Measurements from ENCODE around the gene SFTPA2. TPM values are rescaled to one million over a fixed set of nuclear protein-coding genes. Genes with fewer than 3 reads are reported as not detected.
"Not testable (repeated sequence)": the region's sequence is repeated elsewhere in the genome, so short reads cannot be mapped to it uniquely, and the experiment has no call there.

Gene SFTPA2
- total RNA-seq, 1 donor from 2014 or later = not detected

GRCh38 chr10:79563426-79563825 lies 3.2 kb upstream of the SFTPA2 start:
- no peak for DNase-seq (ENCODE audit: low spot score in 2 of 2)
- Histone ChIP-seq H3K27me3 (no peaks in the 10 kb centered on the region), H3K36me3 (no peaks in the 10 kb centered on the region), H3K4me3 (no peak overlapping the region), H3K27ac (no peak overlapping the region), H3K9me3 (no peaks in the 10 kb centered on the region), H3K4me1 (no peaks in the 10 kb centered on the region)
- no peak for TF ChIP-seq CTCF (IDR thresholded peaks at IDR 0.05)
- intact Hi-C loops (cut with DNase I) = no loop called here

DNA sequence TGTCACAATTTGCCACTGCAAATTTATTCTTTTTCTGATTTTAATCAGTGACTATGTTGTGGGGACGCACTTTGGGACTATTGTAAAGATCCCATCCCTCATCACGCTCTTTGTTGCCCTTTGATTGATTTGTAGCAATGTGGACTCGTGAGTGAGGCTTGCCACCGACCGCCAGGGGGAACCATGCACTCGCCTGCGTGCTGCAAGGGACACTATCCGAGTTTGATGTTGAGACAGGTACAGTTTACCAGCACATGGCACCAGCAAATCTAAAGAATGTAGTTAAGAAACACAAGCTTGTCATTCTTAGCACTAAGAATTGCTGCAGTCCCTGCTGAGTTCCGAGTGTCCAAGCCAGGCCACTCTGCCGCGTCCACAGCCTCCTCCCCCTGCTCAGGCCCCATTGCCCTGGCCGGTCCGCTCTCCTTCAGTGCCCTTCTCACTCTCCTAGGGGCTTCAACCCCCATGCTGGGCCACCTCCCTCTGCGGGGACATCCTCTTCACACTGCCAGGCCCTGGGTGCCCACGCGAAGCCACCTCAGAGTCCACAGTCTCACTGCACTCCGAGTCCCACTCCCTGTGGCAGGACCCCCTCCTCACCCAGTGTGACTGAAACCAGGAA lies 2.0 kb upstream of the SFTPA2 start:
- peak; percentile 26 to 66 (median 52) for TF ChIP-seq CTCF (IDR thresholded peaks at IDR 0.05)
- Histone ChIP-seq H3K27ac (no peak overlapping the region), H3K27me3 (no peaks in the 10 kb centered on the region), H3K9me3 (no peaks in the 10 kb centered on the region), H3K4me1 (no peaks in the 10 kb centered on the region), H3K4me3 (peak overlapping the region in 1 of 2 donors; percentile 35), H3K36me3 (no peaks in the 10 kb centered on the region)
- DNase-seq (ENCODE audit: low spot score in 2 of 2) = no peak
- intact Hi-C loops (cut with DNase I) = no loop called here

GRCh38 chr10:79561257-79561656 lies 1.1 kb upstream of the SFTPA2 start:
- H3K9me3 ChIP-seq = no peaks in the 10 kb centered on the region
- no peaks in the 10 kb centered on the region for H3K36me3 ChIP-seq
- no peak overlapping the region for H3K27ac ChIP-seq
- H3K4me1 ChIP-seq = no peaks in the 10 kb centered on the region
- intact Hi-C loops (cut with DNase I) = no loop called here
- DNase-seq (ENCODE audit: low spot score in 2 of 2) = no peak
- no peak overlapping the region for H3K4me3 ChIP-seq
- TF ChIP-seq CTCF (IDR thresholded peaks at IDR 0.05) = no peak
- H3K27me3 ChIP-seq = no peaks in the 10 kb centered on the region

DNA sequence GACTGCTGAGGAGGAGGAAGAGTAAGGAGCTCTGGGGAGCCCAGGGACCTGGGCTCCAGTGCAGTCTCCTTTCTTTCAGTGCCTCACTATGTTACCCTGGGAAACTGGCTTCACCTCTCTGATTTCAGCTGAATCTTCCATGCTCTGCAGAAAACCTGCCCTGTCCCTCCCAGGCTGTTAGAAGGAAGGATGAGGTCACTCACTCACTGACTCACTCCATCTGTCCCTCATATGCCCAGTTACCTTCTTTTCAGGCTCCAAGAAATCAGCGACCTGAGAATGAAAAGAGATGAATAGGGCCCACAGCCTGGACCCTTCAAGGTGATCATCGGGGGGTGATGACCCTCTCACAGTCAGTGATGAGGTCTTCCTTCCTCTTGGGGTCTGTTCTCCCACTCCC lies 481 bp downstream of the SFTPA2 start:
- TF ChIP-seq CTCF (IDR thresholded peaks at IDR 0.05) = no peak
- DNase-seq (ENCODE audit: low spot score in 2 of 2) = no peak
- intact Hi-C loops (cut with DNase I) = no loop called here

DNA sequence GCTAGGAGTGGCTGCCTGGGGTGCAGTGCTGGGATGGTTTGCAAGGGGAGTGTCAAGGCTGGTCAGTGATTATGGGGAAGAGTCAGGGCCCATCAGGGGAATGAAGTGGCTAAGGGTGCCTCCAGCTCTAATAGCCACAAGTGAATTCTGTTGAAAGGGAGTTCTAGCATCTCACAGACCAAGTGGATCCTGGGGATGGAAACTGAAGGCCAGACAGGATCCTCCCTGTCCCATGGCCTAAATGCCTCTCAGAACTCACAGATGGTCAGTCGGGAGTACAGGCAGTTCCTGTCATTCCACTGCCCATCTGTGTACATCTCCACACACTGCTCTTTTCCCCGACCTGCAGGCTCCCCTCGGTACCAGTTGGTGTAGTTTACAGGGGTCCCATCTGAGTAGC lies 3.2 kb downstream of the SFTPA2 start:
- H3K9me3 ChIP-seq; H3K27me3 ChIP-seq; H3K4me3 ChIP-seq; H3K36me3 ChIP-seq; H3K4me1 ChIP-seq; H3K27ac ChIP-seq; DNase-seq (ENCODE audit: low spot score in 2 of 2); intact Hi-C loops (cut with DNase I): not testable (repeated sequence)

More for the DNA sequence above, 481 bp downstream of the SFTPA2 start:
- H3K27me3 ChIP-seq = no peaks in the 10 kb centered on the region
- H3K4me3 ChIP-seq = no peak overlapping the region
- no peaks in the 10 kb centered on the region for H3K36me3 ChIP-seq
- no peaks in the 10 kb centered on the region for H3K4me1 ChIP-seq
- no peak overlapping the region for H3K27ac ChIP-seq
- no peaks in the 10 kb centered on the region for H3K9me3 ChIP-seq

DNA sequence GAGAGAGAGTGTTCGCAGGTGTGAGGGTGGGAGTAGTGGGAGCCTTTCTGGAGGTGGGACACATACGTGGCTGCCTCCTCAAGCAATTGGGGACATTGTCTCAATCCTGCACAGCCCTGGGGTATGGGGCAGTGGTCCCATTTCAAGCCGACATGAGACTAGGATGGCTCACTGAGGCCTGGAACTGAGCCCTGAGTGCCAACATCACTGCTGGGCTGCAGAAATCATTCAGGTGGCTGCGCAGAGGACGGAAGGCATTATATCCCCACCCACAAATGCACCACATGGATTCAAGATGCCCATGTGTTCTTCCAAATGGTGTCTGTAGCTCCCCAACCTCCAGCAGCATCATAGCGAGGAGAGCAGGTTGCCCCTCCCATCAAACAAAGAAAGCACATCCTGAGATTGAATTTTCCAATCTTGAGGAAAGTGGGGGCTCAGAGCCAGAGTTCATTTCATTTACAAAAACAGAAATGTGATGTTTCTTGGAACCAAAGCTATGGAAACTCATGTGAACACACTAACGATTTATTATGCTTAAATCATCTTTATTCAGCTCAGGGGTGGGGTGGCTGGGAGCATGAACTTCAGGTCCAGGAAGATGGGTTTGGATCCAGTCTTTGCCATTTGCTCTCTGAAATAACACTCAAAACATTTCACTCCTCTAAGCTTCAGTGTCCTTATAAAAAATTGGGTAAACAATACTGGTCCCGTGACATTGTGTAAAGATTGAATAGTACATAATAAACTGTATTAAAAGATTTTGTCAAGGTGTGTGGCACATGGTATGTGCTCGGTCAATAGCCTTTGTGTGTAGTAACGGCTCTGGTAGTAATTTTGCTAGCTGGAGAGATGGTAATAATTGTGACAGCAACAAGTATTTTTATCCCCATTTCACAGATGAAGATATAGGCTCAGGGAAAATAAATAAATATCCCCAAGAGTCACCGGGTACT lies 4.6 kb downstream of the SFTPA2 start:
- Histone ChIP-seq H3K27me3 (no peaks in the 10 kb centered on the region), H3K4me3 (no peak overlapping the region), H3K36me3 (no peaks in the 10 kb centered on the region), H3K4me1 (no peaks in the 10 kb centered on the region), H3K27ac (no peak overlapping the region), H3K9me3 (no peaks in the 10 kb centered on the region)
- no peak for DNase-seq (ENCODE audit: low spot score in 2 of 2)
- TF ChIP-seq CTCF (IDR thresholded peaks at IDR 0.05) = no peak
- intact Hi-C loops (cut with DNase I) = no loop called here
